WTC11 (cell line): Measurements from ENCODE around the gene NEAT1. TPM values are rescaled to one million over a fixed set of nuclear protein-coding genes. Genes with fewer than 3 reads are reported as not detected.

ENCODE experiments used
- ATAC-seq: fragments of 200-7000 bp; cut with Tn5 transposase; 2 replicates; pipeline ENCODE4 v1.10.0; 2021; ENCODE audit warnings: mild to moderate bottlenecking, moderate library complexity
- CTCF ChIA-PET: fragments of 300-600 bp; sonication (Branson Sonifier 250); formaldehyde crosslinking; loops from one replicate; lab custom pipeline; 2021; ENCODE audit warnings: antibody characterized with exemption; lab: Charles Lee
- POLR2A ChIA-PET: fragments of 350-600 bp; sonication (Branson Sonifier 250); formaldehyde crosslinking; loops from one replicate; lab custom pipeline; 2021; ENCODE audit warnings: antibody characterized with exemption; lab: Charles Lee
- DNase-seq: peaks from one replicate; pipeline ENCODE4 v3.0.0; 2021; ENCODE audit warnings: low spot score
- H3K27ac Mint-ChIP-seq: 2 replicates; pipeline ENCODE4 v1.8.0; 2021; ENCODE audit warnings: mixed read lengths
- H3K27me3 Mint-ChIP-seq: 2 replicates; pipeline ENCODE4 v1.8.0; 2021; ENCODE audit warnings: low read depth, mild to moderate bottlenecking, moderate library complexity, mixed read lengths
- H3K36me3 Mint-ChIP-seq: 2 replicates; pipeline ENCODE4 v1.8.0; 2021; ENCODE audit warnings: mixed read lengths
- H3K4me1 Mint-ChIP-seq: 2 replicates; pipeline ENCODE4 v1.8.0; 2022; ENCODE audit warnings: mixed read lengths
- H3K4me3 Mint-ChIP-seq: 2 replicates; pipeline ENCODE4 v1.8.0; 2021; ENCODE audit warnings: mild to moderate bottlenecking, moderate library complexity, mixed read lengths
- H3K9me3 Mint-ChIP-seq: 2 replicates; pipeline ENCODE4 v1.8.0; 2021; ENCODE audit warnings: mixed read lengths
- ATF1 ChIP-seq: sonication (generic); formaldehyde crosslinking; IDR thresholded peaks from 2 replicates; pipeline ENCODE4 v1.8.1; 2023; ENCODE audit warnings: mild to moderate bottlenecking, moderate library complexity, missing genetic modification reagents
- ATF3 ChIP-seq: sonication (generic); formaldehyde crosslinking; conservative IDR thresholded peaks from 2 replicates; pipeline ENCODE4 v1.8.1; 2022; ENCODE audit warnings: mild to moderate bottlenecking, missing genetic modification reagents
- CREB1 ChIP-seq: sonication (generic); formaldehyde crosslinking; IDR thresholded peaks from 2 replicates; pipeline ENCODE4 v1.8.0; 2023; ENCODE audit warnings: mild to moderate bottlenecking, missing genetic modification reagents
- ESRRA ChIP-seq: sonication (generic); formaldehyde crosslinking; IDR thresholded peaks from 2 replicates; pipeline ENCODE4 v1.8.1; 2022; ENCODE audit warnings: mild to moderate bottlenecking, missing genetic modification reagents, borderline replicate concordance
- FOXJ3 ChIP-seq: sonication (generic); formaldehyde crosslinking; IDR thresholded peaks from 2 replicates; pipeline ENCODE4 v1.9.0; 2021; ENCODE audit warnings: missing genetic modification reagents, mild to moderate bottlenecking, borderline replicate concordance
- FOXK1 ChIP-seq: sonication (generic); formaldehyde crosslinking; IDR thresholded peaks from 2 replicates; pipeline ENCODE4 v1.8.0; 2022; ENCODE audit warnings: mild to moderate bottlenecking, moderate library complexity, missing genetic modification reagents
- JAZF1 ChIP-seq: fragments of 250-450 bp; sonication (Bioruptor Pico); IDR thresholded peaks from 2 replicates; pipeline ENCODE4 v1.9.0; 2021; ENCODE audit warnings: moderate library complexity, mild to moderate bottlenecking, inconsistent platforms
- NFE2L1 ChIP-seq: sonication (generic); formaldehyde crosslinking; IDR thresholded peaks from 2 replicates; pipeline ENCODE4 v1.8.1; 2023; ENCODE audit warnings: missing genetic modification reagents
- NR1H2 ChIP-seq: sonication (generic); formaldehyde crosslinking; IDR thresholded peaks from 2 replicates; pipeline ENCODE4 v1.9.0; 2021; ENCODE audit warnings: mild to moderate bottlenecking, moderate library complexity, missing genetic modification reagents
- STAT6 ChIP-seq: sonication (generic); formaldehyde crosslinking; conservative IDR thresholded peaks from 2 replicates; pipeline ENCODE4 v1.8.1; 2023; ENCODE audit warnings: mild to moderate bottlenecking, low read depth, missing genetic modification reagents, moderate library complexity
- ZNF138 ChIP-seq: sonication (generic); formaldehyde crosslinking; conservative IDR thresholded peaks from 2 replicates; pipeline ENCODE4 v1.8.1; 2022; ENCODE audit warnings: mild to moderate bottlenecking, moderate library complexity, missing genetic modification reagents
- ZNF512 ChIP-seq: sonication (generic); formaldehyde crosslinking; IDR thresholded peaks from 2 replicates; pipeline ENCODE4 v1.8.1; 2022; ENCODE audit warnings: missing genetic modification reagents, borderline replicate concordance
- total RNA-seq: library from RNA; stranded (reverse); gene quantifications from 3 replicates; pipeline ENCODE4 v1.2.3, GENCODE V29; 2021
- TF ChIP-seq, protein P1 (sequence below): sonication (generic); formaldehyde crosslinking; IDR thresholded peaks from 2 replicates; pipeline ENCODE4 v1.8.1; 2022; ENCODE audit warnings: low read depth, missing genetic modification reagents, borderline replicate concordance
- TF ChIP-seq, protein P2 (sequence below): fragments of 250-450 bp; sonication (Bioruptor Pico); IDR thresholded peaks from 2 replicates; pipeline ENCODE4 v1.9.0; 2021; ENCODE audit warnings: mild to moderate bottlenecking

NEAT1 gene
- total RNA-seq, 1 experiment from 2014 or later: 38.1 TPM

DNA sequence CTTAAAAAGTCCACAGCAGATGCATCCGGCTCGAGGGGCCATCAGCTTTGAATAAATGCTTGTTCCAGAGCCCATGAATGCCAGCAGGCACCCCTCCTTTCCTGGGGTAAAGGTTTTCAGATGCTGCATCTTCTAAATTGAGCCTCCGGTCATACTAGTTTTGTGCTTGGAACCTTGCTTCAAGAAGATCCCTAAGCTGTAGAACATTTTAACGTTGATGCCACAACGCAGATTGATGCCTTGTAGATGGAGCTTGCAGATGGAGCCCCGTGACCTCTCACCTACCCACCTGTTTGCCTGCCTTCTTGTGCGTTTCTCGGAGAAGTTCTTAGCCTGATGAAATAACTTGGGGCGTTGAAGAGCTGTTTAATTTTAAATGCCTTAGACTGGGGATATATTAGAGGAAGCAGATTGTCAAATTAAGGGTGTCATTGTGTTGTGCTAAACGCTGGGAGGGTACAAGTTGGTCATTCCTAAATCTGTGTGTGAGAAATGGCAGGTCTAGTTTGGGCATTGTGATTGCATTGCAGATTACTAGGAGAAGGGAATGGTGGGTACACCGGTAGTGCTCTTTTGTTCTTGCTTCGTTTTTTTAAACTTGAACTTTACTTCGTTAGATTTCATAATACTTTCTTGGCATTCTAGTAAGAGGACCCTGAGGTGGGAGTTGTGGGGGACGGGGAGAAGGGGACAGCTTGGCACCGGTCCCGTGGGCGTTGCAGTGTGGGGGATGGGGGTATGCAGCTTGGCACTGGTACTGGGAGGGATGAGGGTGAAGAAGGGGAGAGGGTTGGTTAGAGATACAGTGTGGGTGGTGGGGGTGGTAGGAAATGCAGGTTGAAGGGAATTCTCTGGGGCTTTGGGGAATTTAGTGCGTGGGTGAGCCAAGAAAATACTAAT is 1.9 kb downstream of the NEAT1 start (continued):
- no peak for TF ChIP-seq STAT6 (CRISPR knock-in tag)
- TF ChIP-seq FOXK1: no peak
- TF ChIP-seq ATF1 (CRISPR knock-in tag): no peak
- no peak for TF ChIP-seq ATF3 (CRISPR knock-in tag)
- TF ChIP-seq, protein P1, sequence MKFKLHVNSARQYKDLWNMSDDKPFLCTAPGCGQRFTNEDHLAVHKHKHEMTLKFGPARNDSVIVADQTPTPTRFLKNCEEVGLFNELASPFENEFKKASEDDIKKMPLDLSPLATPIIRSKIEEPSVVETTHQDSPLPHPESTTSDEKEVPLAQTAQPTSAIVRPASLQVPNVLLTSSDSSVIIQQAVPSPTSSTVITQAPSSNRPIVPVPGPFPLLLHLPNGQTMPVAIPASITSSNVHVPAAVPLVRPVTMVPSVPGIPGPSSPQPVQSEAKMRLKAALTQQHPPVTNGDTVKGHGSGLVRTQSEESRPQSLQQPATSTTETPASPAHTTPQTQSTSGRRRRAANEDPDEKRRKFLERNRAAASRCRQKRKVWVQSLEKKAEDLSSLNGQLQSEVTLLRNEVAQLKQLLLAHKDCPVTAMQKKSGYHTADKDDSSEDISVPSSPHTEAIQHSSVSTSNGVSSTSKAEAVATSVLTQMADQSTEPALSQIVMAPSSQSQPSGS (CRISPR knock-in tag): no peak
- TF ChIP-seq JAZF1: no peak
- no peak for TF ChIP-seq NR1H2
- TF ChIP-seq, all 79 proteins: peak for 0

DNA sequence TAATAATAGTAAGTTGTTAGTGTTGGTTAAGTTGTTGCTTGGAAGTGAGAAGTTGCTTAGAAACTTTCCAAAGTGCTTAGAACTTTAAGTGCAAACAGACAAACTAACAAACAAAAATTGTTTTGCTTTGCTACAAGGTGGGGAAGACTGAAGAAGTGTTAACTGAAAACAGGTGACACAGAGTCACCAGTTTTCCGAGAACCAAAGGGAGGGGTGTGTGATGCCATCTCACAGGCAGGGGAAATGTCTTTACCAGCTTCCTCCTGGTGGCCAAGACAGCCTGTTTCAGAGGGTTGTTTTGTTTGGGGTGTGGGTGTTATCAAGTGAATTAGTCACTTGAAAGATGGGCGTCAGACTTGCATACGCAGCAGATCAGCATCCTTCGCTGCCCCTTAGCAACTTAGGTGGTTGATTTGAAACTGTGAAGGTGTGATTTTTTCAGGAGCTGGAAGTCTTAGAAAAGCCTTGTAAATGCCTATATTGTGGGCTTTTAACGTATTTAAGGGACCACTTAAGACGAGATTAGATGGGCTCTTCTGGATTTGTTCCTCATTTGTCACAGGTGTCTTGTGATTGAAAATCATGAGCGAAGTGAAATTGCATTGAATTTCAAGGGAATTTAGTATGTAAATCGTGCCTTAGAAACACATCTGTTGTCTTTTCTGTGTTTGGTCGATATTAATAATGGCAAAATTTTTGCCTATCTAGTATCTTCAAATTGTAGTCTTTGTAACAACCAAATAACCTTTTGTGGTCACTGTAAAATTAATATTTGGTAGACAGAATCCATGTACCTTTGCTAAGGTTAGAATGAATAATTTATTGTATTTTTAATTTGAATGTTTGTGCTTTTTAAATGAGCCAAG is 2.7 kb downstream of the NEAT1 start:
- ChIA-PET CTCF (interaction anchor here (1.0 to 12.8 kb wide), 5 partner anchors 9 to 72 kb away, joined by 3 to 224 read pairs (median 4); no protein-coding TSS in a partner anchor), POLR2A (interaction anchor here (3.7 to 10.9 kb wide), 3 partner anchors 63 to 82 kb away, joined by 23 to 135 read pairs (median 88); partner anchors contain the start of gene MALAT1)
- peaks cover 93% of the 10 kb centered on the region for H3K4me1 Mint-ChIP-seq
- peak overlapping the region; percentile 36 for H3K27ac Mint-ChIP-seq
- no peaks in the 10 kb centered on the region for H3K9me3 Mint-ChIP-seq
- H3K4me3 Mint-ChIP-seq: peak overlapping the region; percentile 69
- H3K27me3 Mint-ChIP-seq: no peaks in the 10 kb centered on the region
- DNase-seq (no peak), ATAC-seq (no peak)
- no peaks in the 10 kb centered on the region for H3K36me3 Mint-ChIP-seq
- no peak for TF ChIP-seq FOXJ3 (CRISPR knock-in tag)

- ChIA-PET POLR2A (interaction anchor here (3.7 to 10.9 kb wide), 3 partner anchors 62 to 81 kb away, joined by 23 to 135 read pairs (median 88); partner anchors contain the start of gene MALAT1), CTCF (interaction anchor here (2.3 to 12.8 kb wide), 2 partner anchors 10 to 42 kb away, joined by 16 to 224 read pairs; no protein-coding TSS in a partner anchor)
- no peak for DNase-seq
- TF ChIP-seq CREB1 (CRISPR knock-in tag): no peak
- no peak for TF ChIP-seq ZNF512 (CRISPR knock-in tag)
- TF ChIP-seq STAT6 (CRISPR knock-in tag): no peak
- no peak for TF ChIP-seq NFE2L1 (CRISPR knock-in tag)
- TF ChIP-seq, protein P2, sequence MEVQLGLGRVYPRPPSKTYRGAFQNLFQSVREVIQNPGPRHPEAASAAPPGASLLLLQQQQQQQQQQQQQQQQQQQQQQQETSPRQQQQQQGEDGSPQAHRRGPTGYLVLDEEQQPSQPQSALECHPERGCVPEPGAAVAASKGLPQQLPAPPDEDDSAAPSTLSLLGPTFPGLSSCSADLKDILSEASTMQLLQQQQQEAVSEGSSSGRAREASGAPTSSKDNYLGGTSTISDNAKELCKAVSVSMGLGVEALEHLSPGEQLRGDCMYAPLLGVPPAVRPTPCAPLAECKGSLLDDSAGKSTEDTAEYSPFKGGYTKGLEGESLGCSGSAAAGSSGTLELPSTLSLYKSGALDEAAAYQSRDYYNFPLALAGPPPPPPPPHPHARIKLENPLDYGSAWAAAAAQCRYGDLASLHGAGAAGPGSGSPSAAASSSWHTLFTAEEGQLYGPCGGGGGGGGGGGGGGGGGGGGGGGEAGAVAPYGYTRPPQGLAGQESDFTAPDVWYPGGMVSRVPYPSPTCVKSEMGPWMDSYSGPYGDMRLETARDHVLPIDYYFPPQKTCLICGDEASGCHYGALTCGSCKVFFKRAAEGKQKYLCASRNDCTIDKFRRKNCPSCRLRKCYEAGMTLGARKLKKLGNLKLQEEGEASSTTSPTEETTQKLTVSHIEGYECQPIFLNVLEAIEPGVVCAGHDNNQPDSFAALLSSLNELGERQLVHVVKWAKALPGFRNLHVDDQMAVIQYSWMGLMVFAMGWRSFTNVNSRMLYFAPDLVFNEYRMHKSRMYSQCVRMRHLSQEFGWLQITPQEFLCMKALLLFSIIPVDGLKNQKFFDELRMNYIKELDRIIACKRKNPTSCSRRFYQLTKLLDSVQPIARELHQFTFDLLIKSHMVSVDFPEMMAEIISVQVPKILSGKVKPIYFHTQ (CRISPR knock-in tag): no peak
- no peak for TF ChIP-seq ZNF138 (CRISPR knock-in tag)
- TF ChIP-seq ESRRA (CRISPR knock-in tag): no peak
Measured at GRCh38 chr11:65425971-65426838, 3.6 kb downstream of the NEAT1 start.

More at GRCh38 chr11:65425971-65426838, 3.6 kb downstream of the NEAT1 start:
- H3K36me3 Mint-ChIP-seq: no peaks in the 10 kb centered on the region
- ATAC-seq: no peak
- H3K4me3 Mint-ChIP-seq: peak overlapping the region; percentile 69
- no peaks in the 10 kb centered on the region for H3K27me3 Mint-ChIP-seq
- no peaks in the 10 kb centered on the region for H3K9me3 Mint-ChIP-seq
- H3K27ac Mint-ChIP-seq: peak overlapping the region; percentile 28
- peaks cover 88% of the 10 kb centered on the region for H3K4me1 Mint-ChIP-seq
